Panc1 (cell line): Measurements from ENCODE around the gene ADGRD1. TPM values are rescaled to one million over a fixed set of nuclear protein-coding genes. Genes with fewer than 3 reads are reported as not detected.

Experiments used
- ATAC-seq: fragments of 200-7000 bp; cut with Tn5 transposase; 2 replicates; pipeline ENCODE4 v1.9.1; 2020; ENCODE audit warnings: mild to moderate bottlenecking, moderate library complexity
- BruUV-seq: library from RNA; stranded (reverse); fragments of 400-500 nt; replicated peaks from 2 replicates; lab custom pipeline; 2021; lab: Mats Ljungman, UMichigan
- CTCF ChIA-PET: fragments of 300-600 bp; sonication (Branson Sonifier 250); formaldehyde crosslinking; loops from one replicate; lab custom pipeline; 2022; ENCODE audit warnings: antibody characterized with exemption; lab: Charles Lee
- POLR2A ChIA-PET: fragments of 300-600 bp; sonication (Branson Sonifier 250); formaldehyde crosslinking; loops from one replicate; lab custom pipeline; 2022; ENCODE audit warnings: antibody characterized with exemption; lab: Charles Lee
- DNase-seq: peaks from one replicate; pipeline ENCODE4 v3.0.0-alpha.2; 2010; ENCODE audit warnings: low read depth, low spot score
- H3K27ac ChIP-seq: 2 replicates; pipeline ENCODE4 v1.5.1; 2011; ENCODE audit warnings: mild to moderate bottlenecking, low read length, inconsistent platforms
- H3K27me3 ChIP-seq: fragments of 200-500 bp; sonication (Bioruptor generic); 2 replicates; pipeline ENCODE4 v1.6.0; 2014; ENCODE audit warnings: low read length, inconsistent platforms; ENCODE audit not compliant: control insufficient read depth, insufficient read depth
- H3K36me3 ChIP-seq: fragments of 200-500 bp; sonication (Bioruptor generic); 2 replicates; pipeline ENCODE4 v1.5.1; 2014; ENCODE audit warnings: inconsistent platforms, mild to moderate bottlenecking, low read length, moderate library complexity; ENCODE audit not compliant: control insufficient read depth, insufficient read depth
- H3K4me1 ChIP-seq: 2 replicates; pipeline ENCODE4 v1.5.1; 2011; ENCODE audit warnings: inconsistent platforms, mild to moderate bottlenecking, low read length, moderate library complexity; ENCODE audit not compliant: control insufficient read depth, insufficient read depth
- H3K4me3 ChIP-seq, 2 experiments: 2 replicates each; pipeline ENCODE4 v1.5.1; 2011 to 2012; ENCODE audit warnings: low read depth in 2 of 2, low read length in 2 of 2, mild to moderate bottlenecking in 2 of 2, inconsistent platforms in 1 of 2, moderate library complexity in 1 of 2
- H3K9me3 ChIP-seq: fragments of 200-500 bp; sonication (Bioruptor generic); 2 replicates; pipeline ENCODE4 v1.5.1; 2014; ENCODE audit warnings: low read depth, mild to moderate bottlenecking, inconsistent platforms, low read length, moderate library complexity; ENCODE audit not compliant: control insufficient read depth, insufficient read depth
- CTCF ChIP-seq: fragments of 450-650 bp; IDR thresholded peaks from 2 replicates; pipeline ENCODE4 v1.5.1; 2017; ENCODE audit warnings: mild to moderate bottlenecking
- POLR2AphosphoS5 ChIP-seq: IDR thresholded peaks from 2 replicates; pipeline ENCODE4 v1.6.1; 2012; ENCODE audit warnings: mild to moderate bottlenecking, low read depth, low read length, moderate library complexity
- SIN3A ChIP-seq: IDR thresholded peaks from 2 replicates; pipeline ENCODE4 v1.6.1; 2012; ENCODE audit warnings: low read depth, mild to moderate bottlenecking, low read length, moderate library complexity, borderline replicate concordance; ENCODE audit not compliant: insufficient read depth
- TCF7L2 ChIP-seq: IDR thresholded peaks from 2 replicates; pipeline ENCODE4 v1.6.1; 2011; ENCODE audit warnings: mild to moderate bottlenecking, low read depth, low read length, inconsistent platforms
- in situ Hi-C: cut with HindIII; loops from 2 replicates; pipeline ENCODE4 v1.10.0; 2016; ENCODE audit warnings: low sequenced_read_pairs, low pct_unique_long_range_greater_than_20kb
- intact Hi-C: fragments of 100-400 bp; cut with micrococcal nuclease; formaldehyde crosslinking; loops from one replicate; pipeline ENCODE4 v1.10.0; 2022; ENCODE audit not compliant: unreplicated experiment
- total RNA-seq: library from RNA; stranded (reverse); gene quantifications from one replicate; pipeline ENCODE4 v1.2.1, GENCODE V29; 2021; ENCODE audit not compliant: unreplicated experiment
- TF ChIP-seq, protein P1 (sequence below), 2 experiments: IDR thresholded peaks; 2 replicates each; pipeline ENCODE4 v1.6.1; 2011 to 2012; ENCODE audit warnings: low read depth in 2 of 2, control low read depth in 1 of 2, low read length in 1 of 2, mild to moderate bottlenecking in 1 of 2, moderate library complexity in 1 of 2; ENCODE audit not compliant: insufficient read depth in 1 of 2

ADGRD1 gene
- total RNA-seq, 1 experiment from 2014 or later, result 0.21 TPM

GRCh38 chr12:131137836-131138637 lies 184.3 kb downstream of the ADGRD1 start:
- intact Hi-C loops, result no loop called here
- Histone ChIP-seq H3K4me1 (no peaks in the 10 kb centered on the region), H3K27ac (no peak overlapping the region), H3K4me3 (no peak overlapping the region), H3K36me3 (no peaks in the 10 kb centered on the region), H3K9me3 (no peaks in the 10 kb centered on the region), H3K27me3 (no peaks in the 10 kb centered on the region)
- ChIA-PET POLR2A (no interaction called here), CTCF (interaction anchor here (0.6 kb wide), 1 partner anchor 598 kb away, joined by 3 read pairs; no protein-coding TSS in a partner anchor)
- no peak for TF ChIP-seq TCF7L2
- no peak for TF ChIP-seq CTCF
- no peak for TF ChIP-seq POLR2AphosphoS5
- TF ChIP-seq, protein P1, sequence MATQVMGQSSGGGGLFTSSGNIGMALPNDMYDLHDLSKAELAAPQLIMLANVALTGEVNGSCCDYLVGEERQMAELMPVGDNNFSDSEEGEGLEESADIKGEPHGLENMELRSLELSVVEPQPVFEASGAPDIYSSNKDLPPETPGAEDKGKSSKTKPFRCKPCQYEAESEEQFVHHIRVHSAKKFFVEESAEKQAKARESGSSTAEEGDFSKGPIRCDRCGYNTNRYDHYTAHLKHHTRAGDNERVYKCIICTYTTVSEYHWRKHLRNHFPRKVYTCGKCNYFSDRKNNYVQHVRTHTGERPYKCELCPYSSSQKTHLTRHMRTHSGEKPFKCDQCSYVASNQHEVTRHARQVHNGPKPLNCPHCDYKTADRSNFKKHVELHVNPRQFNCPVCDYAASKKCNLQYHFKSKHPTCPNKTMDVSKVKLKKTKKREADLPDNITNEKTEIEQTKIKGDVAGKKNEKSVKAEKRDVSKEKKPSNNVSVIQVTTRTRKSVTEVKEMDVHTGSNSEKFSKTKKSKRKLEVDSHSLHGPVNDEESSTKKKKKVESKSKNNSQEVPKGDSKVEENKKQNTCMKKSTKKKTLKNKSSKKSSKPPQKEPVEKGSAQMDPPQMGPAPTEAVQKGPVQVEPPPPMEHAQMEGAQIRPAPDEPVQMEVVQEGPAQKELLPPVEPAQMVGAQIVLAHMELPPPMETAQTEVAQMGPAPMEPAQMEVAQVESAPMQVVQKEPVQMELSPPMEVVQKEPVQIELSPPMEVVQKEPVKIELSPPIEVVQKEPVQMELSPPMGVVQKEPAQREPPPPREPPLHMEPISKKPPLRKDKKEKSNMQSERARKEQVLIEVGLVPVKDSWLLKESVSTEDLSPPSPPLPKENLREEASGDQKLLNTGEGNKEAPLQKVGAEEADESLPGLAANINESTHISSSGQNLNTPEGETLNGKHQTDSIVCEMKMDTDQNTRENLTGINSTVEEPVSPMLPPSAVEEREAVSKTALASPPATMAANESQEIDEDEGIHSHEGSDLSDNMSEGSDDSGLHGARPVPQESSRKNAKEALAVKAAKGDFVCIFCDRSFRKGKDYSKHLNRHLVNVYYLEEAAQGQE (IDR thresholded peaks at IDR 0.05; ENCODE audit: insufficient read depth in 1 of 2, low read depth in 2 of 2, low read length in 1 of 2), result no peak
- no peak for TF ChIP-seq SIN3A
- no TSS peak for BruUV-seq
- in situ Hi-C loops, result no loop called here
- ATAC-seq, result peak; percentile 67
- DNase-seq, result no peak

- ChIA-PET CTCF (no interaction called here), POLR2A (no interaction called here)
- no peaks in the 10 kb centered on the region for H3K36me3 ChIP-seq
- H3K4me1 ChIP-seq, result no peaks in the 10 kb centered on the region
- no peaks in the 10 kb centered on the region for H3K9me3 ChIP-seq
- no peak overlapping the region for H3K27ac ChIP-seq
- intact Hi-C loops, result no loop called here
- in situ Hi-C loops, result no loop called here
- DNase-seq, result no peak
- TF ChIP-seq, protein P1 (IDR thresholded peaks at IDR 0.05; ENCODE audit: insufficient read depth in 1 of 2, low read depth in 2 of 2, low read length in 1 of 2), result no peak
- no peak for TF ChIP-seq CTCF
- no peak for TF ChIP-seq TCF7L2
- no peak for TF ChIP-seq SIN3A
- TF ChIP-seq POLR2AphosphoS5, result no peak
- no TSS peak for BruUV-seq
- no peak overlapping the region for H3K4me3 ChIP-seq
- no peaks in the 10 kb centered on the region for H3K27me3 ChIP-seq
- no peak for ATAC-seq
Measured at GRCh38 chr12:131138638-131139362, 185.1 kb downstream of the ADGRD1 start.
